Measurements from ENCODE around the gene PRB2.
"Not testable (repeated sequence)": the region's sequence is repeated elsewhere in the genome, so short reads cannot be mapped to it uniquely, and the experiment has no call there.

The PRB2 gene

GRCh38 chr12:11395467-11395866, at the start of gene PRB2:
Gene PRB2, minus strand, starts transcription at chr12:11395567. Its CDS starts 38 bp downstream, at chr12:11395529.
- DNase-seq (ENCODE audit: low spot score), result not testable (repeated sequence)

GRCh38 chr12:11437966-11438365, 42.6 kb upstream of the PRB2 start:
- no peak for DNase-seq (ENCODE audit: low spot score)

GRCh38 chr12:11433664-11434063, 38.3 kb upstream of the PRB2 start:
- DNase-seq (ENCODE audit: low spot score), result no peak

- no peak for DNase-seq (ENCODE audit: low spot score)
Observed at GRCh38 chr12:11431486-11431885, 36.1 kb upstream of the PRB2 start.

GRCh38 chr12:11427341-11427740, 32.0 kb upstream of the PRB2 start:
- no peak for DNase-seq (ENCODE audit: low spot score)

- DNase-seq (ENCODE audit: low spot score), result no peak
Observed at GRCh38 chr12:11412731-11413130, 17.4 kb upstream of the PRB2 start.

- no peak for DNase-seq (ENCODE audit: low spot score)
Observed at GRCh38 chr12:11408096-11408495, 12.7 kb upstream of the PRB2 start.

- no peak for DNase-seq (ENCODE audit: low spot score)
Observed at GRCh38 chr12:11397366-11397765, 2.0 kb upstream of the PRB2 start.

- DNase-seq (ENCODE audit: low spot score), result not testable (repeated sequence)
Observed at GRCh38 chr12:11391456-11391855, 3.9 kb downstream of the PRB2 start.

- not testable (repeated sequence) for DNase-seq (ENCODE audit: low spot score)
Observed at GRCh38 chr12:11377420-11377819, 17.9 kb downstream of the PRB2 start.

GRCh38 chr12:11361151-11361550, 34.2 kb downstream of the PRB2 start:
- DNase-seq (ENCODE audit: low spot score), result no peak

GRCh38 chr12:11360205-11360883, 35.0 kb downstream of the PRB2 start:
- DNase-seq (ENCODE audit: low spot score), result not testable (repeated sequence)

GRCh38 chr12:11351736-11352135, 43.6 kb downstream of the PRB2 start:
- not testable (repeated sequence) for DNase-seq (ENCODE audit: low spot score)

- DNase-seq (ENCODE audit: low spot score), result no peak
Observed at GRCh38 chr12:11348439-11348838, 46.9 kb downstream of the PRB2 start.

GRCh38 chr12:11347810-11348209, 47.6 kb downstream of the PRB2 start:
- no peak for DNase-seq (ENCODE audit: low spot score)

GRCh38 chr12:11344500-11344899, 50.9 kb downstream of the PRB2 start:
- DNase-seq (ENCODE audit: low spot score), result no peak

Measured in D341Med (cell line).